ENCODE results near the gene USP10.

USP10 gene

GRCh38 chr16:84818989-84819643, 119.3 kb downstream of the USP10 start:
- no peak for DNase-seq (ENCODE audit: insufficient read length, low spot score)
- TF ChIP-seq, protein P1, sequence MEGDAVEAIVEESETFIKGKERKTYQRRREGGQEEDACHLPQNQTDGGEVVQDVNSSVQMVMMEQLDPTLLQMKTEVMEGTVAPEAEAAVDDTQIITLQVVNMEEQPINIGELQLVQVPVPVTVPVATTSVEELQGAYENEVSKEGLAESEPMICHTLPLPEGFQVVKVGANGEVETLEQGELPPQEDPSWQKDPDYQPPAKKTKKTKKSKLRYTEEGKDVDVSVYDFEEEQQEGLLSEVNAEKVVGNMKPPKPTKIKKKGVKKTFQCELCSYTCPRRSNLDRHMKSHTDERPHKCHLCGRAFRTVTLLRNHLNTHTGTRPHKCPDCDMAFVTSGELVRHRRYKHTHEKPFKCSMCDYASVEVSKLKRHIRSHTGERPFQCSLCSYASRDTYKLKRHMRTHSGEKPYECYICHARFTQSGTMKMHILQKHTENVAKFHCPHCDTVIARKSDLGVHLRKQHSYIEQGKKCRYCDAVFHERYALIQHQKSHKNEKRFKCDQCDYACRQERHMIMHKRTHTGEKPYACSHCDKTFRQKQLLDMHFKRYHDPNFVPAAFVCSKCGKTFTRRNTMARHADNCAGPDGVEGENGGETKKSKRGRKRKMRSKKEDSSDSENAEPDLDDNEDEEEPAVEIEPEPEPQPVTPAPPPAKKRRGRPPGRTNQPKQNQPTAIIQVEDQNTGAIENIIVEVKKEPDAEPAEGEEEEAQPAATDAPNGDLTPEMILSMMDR (IDR thresholded peaks at IDR 0.05; ENCODE audit: insufficient read depth, missing control alignments), result no peak
- FAIRE-seq, result no peak

DNA sequence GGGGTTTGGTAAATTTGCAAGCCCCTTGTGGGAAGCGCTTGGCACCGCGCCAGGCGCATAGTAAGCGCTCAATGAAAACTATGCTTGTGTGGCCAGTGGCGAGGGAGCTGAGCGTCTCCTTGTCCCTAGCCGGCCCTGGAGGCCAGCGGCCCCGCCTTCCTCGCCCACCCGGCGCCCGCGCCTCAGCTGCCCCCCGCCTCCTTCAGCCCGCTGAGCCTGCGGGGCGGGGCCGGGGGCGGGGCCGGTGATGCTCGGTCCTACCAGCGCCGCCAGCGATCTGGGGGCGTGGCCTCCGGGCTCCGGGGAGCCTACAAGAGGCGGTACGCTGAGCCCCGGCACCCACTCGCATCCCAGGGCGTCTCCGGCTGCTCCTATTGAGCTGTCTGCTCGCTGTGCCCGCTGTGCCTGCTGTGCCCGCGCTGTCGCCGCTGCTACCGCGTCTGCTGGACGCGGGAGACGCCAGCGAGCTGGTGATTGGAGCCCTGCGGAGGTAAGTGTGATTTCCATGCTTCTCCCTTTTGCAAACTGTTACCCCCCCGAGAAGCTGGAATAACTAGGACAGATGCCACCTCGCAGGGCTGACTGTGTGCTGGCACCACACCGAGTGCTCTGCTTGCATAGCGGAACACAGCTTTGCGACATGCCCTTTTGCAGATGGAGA, 120.0 kb downstream of the USP10 start, which contains the start of gene CRISPLD2:
Gene CRISPLD2 (plus strand): TSS at position 342 of the 661 bp plus-strand sequence. CDS start 18,511 bp downstream, outside the sequence.
- TF ChIP-seq, protein P1 (IDR thresholded peaks at IDR 0.05; ENCODE audit: insufficient read depth, missing control alignments), result no peak
- FAIRE-seq (no peak), DNase-seq (ENCODE audit: insufficient read length, low spot score) (peak; percentile 82)

GRCh38 chr16:84820305-84820684, 120.5 kb downstream of the USP10 start:
- FAIRE-seq (no peak), DNase-seq (ENCODE audit: insufficient read length, low spot score) (no peak)
- TF ChIP-seq, protein P1 (IDR thresholded peaks at IDR 0.05; ENCODE audit: insufficient read depth, missing control alignments), result no peak

DNA sequence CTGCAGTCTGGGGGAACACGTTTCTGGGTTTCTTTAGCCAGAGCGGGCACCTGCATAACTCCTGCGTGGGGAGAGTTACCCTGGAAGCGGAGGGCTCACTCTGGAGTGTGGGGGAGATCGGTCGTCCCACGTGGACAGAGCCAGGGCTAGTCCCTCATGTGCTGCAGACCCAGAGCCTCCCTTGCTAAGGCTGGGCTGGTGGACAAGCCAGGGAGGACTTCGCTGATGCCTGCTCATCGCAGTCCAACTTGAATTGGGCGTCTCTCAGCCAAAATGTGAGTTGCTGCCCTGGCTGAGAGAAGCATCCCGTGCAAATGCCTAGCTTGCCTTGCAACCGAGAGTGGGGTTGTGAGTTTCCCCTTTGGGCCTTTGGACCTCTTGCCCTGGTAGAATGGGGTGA, 121.0 kb downstream of the USP10 start:
- TF ChIP-seq, protein P1 (IDR thresholded peaks at IDR 0.05; ENCODE audit: insufficient read depth, missing control alignments), result no peak
- no peak for DNase-seq (ENCODE audit: insufficient read length, low spot score)
- no peak for FAIRE-seq

- TF ChIP-seq, protein P1 (IDR thresholded peaks at IDR 0.05; ENCODE audit: insufficient read depth, missing control alignments), result no peak
- no peak for FAIRE-seq
- no peak for DNase-seq (ENCODE audit: insufficient read length, low spot score)
Measured at GRCh38 chr16:84821179-84821578, 121.4 kb downstream of the USP10 start.

DNA sequence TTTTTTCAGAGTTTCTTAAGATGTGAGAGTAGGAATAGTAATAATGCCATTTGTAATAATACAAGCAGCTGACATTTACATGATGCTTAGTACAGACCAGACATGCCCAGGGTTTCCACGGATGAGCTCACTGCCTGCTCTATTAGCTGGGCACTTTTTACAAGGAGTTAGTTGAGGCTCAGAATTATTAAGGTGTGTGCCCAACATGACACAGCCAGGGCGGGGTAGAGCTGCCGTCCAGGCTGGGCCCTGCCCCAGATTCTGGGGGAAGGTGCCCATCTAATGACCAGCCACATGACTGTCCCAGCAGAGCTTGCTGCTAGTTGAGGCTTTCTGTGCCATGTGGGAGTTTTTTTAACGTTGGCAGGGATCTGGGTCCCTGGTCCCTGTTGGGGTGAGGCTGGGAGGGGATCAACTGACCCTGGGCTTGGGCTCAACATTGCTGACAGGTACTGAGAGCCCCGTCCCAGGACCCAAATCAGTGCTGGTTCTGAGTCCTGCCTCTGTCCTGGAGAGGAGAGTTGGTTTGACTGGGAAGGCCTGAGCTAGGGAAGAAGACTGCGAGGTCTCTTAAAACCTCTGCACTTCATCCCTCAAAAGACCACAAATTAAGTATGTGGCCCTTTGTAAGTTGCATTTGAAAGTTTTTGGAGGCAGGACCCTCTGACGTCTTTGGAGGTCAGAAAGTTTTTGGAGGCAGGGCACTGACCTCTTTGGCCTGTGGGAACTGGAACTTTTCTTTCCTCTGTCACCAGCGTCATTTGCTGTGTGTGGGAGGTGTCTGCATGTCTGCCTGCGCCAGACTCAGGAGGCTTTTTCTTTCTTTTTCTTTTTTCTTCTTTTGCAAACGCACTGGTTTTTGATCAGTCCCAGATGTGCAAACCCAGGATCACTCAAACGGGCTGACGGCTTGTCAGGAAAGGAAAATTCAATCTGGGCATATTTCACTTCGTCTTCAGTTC, 122.2 kb downstream of the USP10 start:
- DNase-seq (ENCODE audit: insufficient read length, low spot score) (no peak), FAIRE-seq (no peak)
- TF ChIP-seq, protein P1 (IDR thresholded peaks at IDR 0.05; ENCODE audit: insufficient read depth, missing control alignments), result no peak

All from D721Med (cell line).